Measurements from ENCODE around the gene PACS2. TPM values are rescaled to one million over a fixed set of nuclear protein-coding genes. Genes with fewer than 3 reads are reported as not detected.

The PACS2 gene
- total RNA-seq, 1 experiment from 2014 or later: 55.2 TPM

DNA sequence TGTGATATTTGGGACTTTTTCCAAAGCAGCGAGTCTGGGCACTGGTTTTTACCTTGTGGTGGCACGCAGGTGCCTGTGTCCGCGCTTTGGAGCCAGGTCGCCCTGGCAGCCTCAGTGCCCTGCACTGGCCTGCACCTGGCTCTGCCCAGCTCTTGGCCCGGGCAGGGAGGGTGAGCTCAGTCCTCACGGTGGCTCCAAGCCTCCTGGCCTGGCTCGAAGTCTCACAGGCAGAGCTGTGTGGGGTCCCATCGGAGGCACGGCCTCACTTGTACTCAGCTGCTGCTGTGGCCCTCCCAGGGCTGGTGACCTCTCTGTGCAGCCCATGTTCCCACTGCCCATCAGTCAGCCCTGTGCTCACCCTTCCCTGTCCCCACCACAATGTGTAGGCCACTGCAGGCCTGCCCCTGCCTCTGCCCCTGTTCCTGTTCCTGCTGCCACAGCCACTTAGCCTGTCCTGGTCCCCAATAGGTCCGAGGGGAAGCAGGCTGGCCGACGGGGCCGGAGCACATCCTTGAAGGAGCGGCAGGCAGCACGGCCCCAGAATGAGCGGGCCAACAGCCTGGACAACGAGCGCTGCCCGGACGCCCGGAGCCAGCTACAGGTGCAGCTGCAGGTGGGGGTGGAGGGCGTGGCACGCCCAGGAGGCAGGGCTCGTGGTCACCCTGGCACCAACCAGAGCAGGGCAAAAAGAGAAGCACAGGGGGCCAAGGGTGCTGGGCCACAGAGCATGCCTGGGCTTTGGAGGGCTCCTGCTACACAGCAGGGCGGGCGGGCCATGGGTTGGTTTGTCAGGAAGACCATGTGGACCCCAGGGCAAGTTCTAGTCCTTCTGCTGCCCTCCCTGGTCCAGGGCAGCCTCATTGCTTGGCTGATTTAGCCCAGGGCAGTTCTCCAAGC is 67.1 kb downstream of the PACS2 start:
- ATAC-seq (no peak), DNase-seq (ENCODE audit: low read depth, low spot score) (no peak)
- no peak for TF ChIP-seq CTCF (IDR thresholded peaks at IDR 0.05)
- no peak for TF ChIP-seq POLR2AphosphoS5 (IDR thresholded peaks at IDR 0.05; ENCODE audit: low read depth, low read length)
- no peak; a peak in 1 of 4 replicates for TF ChIP-seq REST (IDR thresholded peaks at IDR 0.05; ENCODE audit: insufficient read depth in 1 of 2, low read depth in 2 of 2, low read length in 1 of 2)
- no peak for TF ChIP-seq TCF7L2 (IDR thresholded peaks at IDR 0.05; ENCODE audit: low read depth, low read length)
- TF ChIP-seq SIN3A (IDR thresholded peaks at IDR 0.05; ENCODE audit: borderline replicate concordance, insufficient read depth, low read depth, low read length): no peak
- Histone ChIP-seq H3K36me3 (ENCODE audit: control insufficient read depth, insufficient read depth, low read length) (no peaks in the 10 kb centered on the region), H3K27me3 (ENCODE audit: control insufficient read depth, insufficient read depth, low read length) (no peaks in the 10 kb centered on the region), H3K4me1 (ENCODE audit: control insufficient read depth, insufficient read depth, low read length) (no peaks in the 10 kb centered on the region), H3K27ac (ENCODE audit: low read length) (no peak overlapping the region), H3K4me3 (ENCODE audit: low read depth in 2 of 2, low read length in 2 of 2) (no peak overlapping the region), H3K9me3 (ENCODE audit: control insufficient read depth, insufficient read depth, low read depth, low read length) (no peaks in the 10 kb centered on the region)
- ChIA-PET POLR2A (no interaction called here), CTCF (no interaction called here)
- BruUV-seq (replicated peaks): no TSS peak
- intact Hi-C loops (cut with micrococcal nuclease; ENCODE audit: unreplicated experiment) (no loop called here), in situ Hi-C loops (cut with HindIII; ENCODE audit: low pct_unique_long_range_greater_than_20kb, low sequenced_read_pairs) (no loop called here)

DNA sequence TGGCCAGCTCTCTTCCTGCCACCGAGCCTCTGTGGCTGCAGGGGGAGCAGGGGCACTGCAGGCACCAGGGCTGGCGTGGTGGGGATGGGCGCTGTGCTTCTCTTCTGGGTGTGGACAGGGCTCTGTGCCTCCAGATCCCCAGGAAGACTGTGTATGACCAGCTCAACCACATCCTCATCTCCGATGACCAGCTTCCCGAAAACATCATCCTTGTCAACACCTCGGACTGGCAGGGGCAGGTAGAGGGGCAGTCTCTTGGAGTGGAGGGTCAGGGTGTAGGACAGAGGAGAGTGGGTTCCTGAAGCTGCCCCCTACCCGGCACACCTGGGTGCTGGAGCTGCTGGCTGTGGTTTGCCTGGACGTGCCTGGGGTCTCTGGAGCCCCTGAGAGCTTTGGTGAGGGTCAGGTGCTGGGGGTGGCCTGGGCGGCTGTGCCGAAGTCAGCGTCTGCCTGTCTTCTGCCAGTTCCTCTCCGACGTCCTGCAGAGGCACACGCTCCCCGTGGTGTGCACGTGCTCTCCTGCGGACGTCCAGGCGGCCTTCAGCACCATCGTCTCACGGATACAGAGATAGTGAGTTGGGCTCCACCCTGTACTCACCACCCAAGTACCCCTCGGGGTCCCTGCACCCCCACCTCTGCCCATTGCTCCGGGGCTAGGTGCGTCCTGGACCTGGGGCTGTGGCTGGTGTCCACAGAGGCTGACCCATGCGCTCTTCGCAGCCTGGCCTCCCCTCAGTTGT is 68.0 kb downstream of the PACS2 start:
- POLR2A ChIA-PET: no interaction called here
- in situ Hi-C loops (cut with HindIII; ENCODE audit: low pct_unique_long_range_greater_than_20kb, low sequenced_read_pairs): no loop called here

More for the DNA sequence above, 68.0 kb downstream of the PACS2 start:
- no peaks in the 10 kb centered on the region for H3K27me3 ChIP-seq (ENCODE audit: control insufficient read depth, insufficient read depth, low read length)
- H3K9me3 ChIP-seq (ENCODE audit: control insufficient read depth, insufficient read depth, low read depth, low read length): no peaks in the 10 kb centered on the region
- no TSS peak for BruUV-seq (replicated peaks)
- CTCF ChIA-PET: no interaction called here
- intact Hi-C loops (cut with micrococcal nuclease; ENCODE audit: unreplicated experiment): no loop called here
- H3K4me1 ChIP-seq (ENCODE audit: control insufficient read depth, insufficient read depth, low read length): no peaks in the 10 kb centered on the region
- no peak for ATAC-seq
- no peak for TF ChIP-seq REST (IDR thresholded peaks at IDR 0.05; ENCODE audit: insufficient read depth in 1 of 2, low read depth in 2 of 2, low read length in 1 of 2)
- TF ChIP-seq TCF7L2 (IDR thresholded peaks at IDR 0.05; ENCODE audit: low read depth, low read length): no peak
- TF ChIP-seq POLR2AphosphoS5 (IDR thresholded peaks at IDR 0.05; ENCODE audit: low read depth, low read length): no peak
- no peak for TF ChIP-seq SIN3A (IDR thresholded peaks at IDR 0.05; ENCODE audit: borderline replicate concordance, insufficient read depth, low read depth, low read length)
- TF ChIP-seq CTCF (IDR thresholded peaks at IDR 0.05): no peak
- H3K27ac ChIP-seq (ENCODE audit: low read length): no peak overlapping the region
- no peak overlapping the region for H3K4me3 ChIP-seq (ENCODE audit: low read depth in 2 of 2, low read length in 2 of 2)
- no peaks in the 10 kb centered on the region for H3K36me3 ChIP-seq (ENCODE audit: control insufficient read depth, insufficient read depth, low read length)
- DNase-seq (ENCODE audit: low read depth, low spot score): no peak
